HCT116 (cell line): Measurements from ENCODE around the gene NEURL1. TPM values are rescaled to one million over a fixed set of nuclear protein-coding genes. Genes with fewer than 3 reads are reported as not detected.

Experiments used
- ATAC-seq: fragments of 200-7000 bp; cut with Tn5 transposase; 2 replicates; pipeline ENCODE4 v1.9.1; 2020; ENCODE audit warnings: mild to moderate bottlenecking, moderate library complexity
- BruUV-seq: library from RNA; stranded (reverse); fragments of 400-500 nt; replicated peaks from 2 replicates; lab custom pipeline; 2021; lab: Mats Ljungman, UMichigan
- CTCF ChIA-PET: fragments of 300-600 bp; sonication (Branson Sonifier 250); formaldehyde crosslinking; loops from one replicate; lab custom pipeline; 2021; ENCODE audit warnings: antibody characterized with exemption; lab: Charles Lee
- POLR2A ChIA-PET: fragments of 300-600, 350-600 bp; sonication (Branson Sonifier 250); formaldehyde crosslinking; loops from one replicate; lab custom pipeline; 2021; ENCODE audit warnings: antibody characterized with exemption; lab: Charles Lee
- RAD21 ChIA-PET, 2 experiments: fragments of 300-600 bp; sonication (Branson Sonifier 250); formaldehyde crosslinking; loops; one replicate each; lab custom pipeline; 2023; ENCODE audit warnings: low total read pairs in 2 of 2; ENCODE audit not compliant: uncharacterized antibody in 2 of 2, unreplicated experiment in 2 of 2, low non-redundant PET in 1 of 2; lab: Charles Lee
- DNase-seq: peaks from one replicate; pipeline ENCODE4 v3.0.0-alpha.2; 2010; ENCODE audit warnings: low read depth, low spot score
- H2AFZ ChIP-seq: fragments of 200-600 bp; shearing (Covaris generic), sonication (generic); 2 replicates; pipeline ENCODE4 v1.6.1; 2017; ENCODE audit warnings: low read depth, mixed run types, mixed read lengths, antibody characterized with exemption, low read length; ENCODE audit not compliant: poor library complexity, severe bottlenecking
- H3K27ac ChIP-seq: 2 replicates; pipeline ENCODE4 v1.5.1; 2012; ENCODE audit warnings: low read depth, low read length
- H3K27me3 ChIP-seq: fragments of 200-600 bp; sonication (generic); 2 replicates; pipeline ENCODE4 v1.6.1; 2016; ENCODE audit warnings: mixed run types, low read length, mixed read lengths; ENCODE audit not compliant: insufficient read depth
- H3K36me3 ChIP-seq, 2 experiments: fragments of 200-500 bp in 1 of 2; fragments of 200-600 bp in 1 of 2; sonication (Bioruptor generic) in 1 of 2; sonication (generic) in 1 of 2; 2 replicates each; pipeline versions ENCODE4 v1.5.1 to v1.6.1; 2014 to 2016; ENCODE audit warnings: low read length in 2 of 2, inconsistent platforms in 1 of 2, mixed read lengths in 1 of 2, mixed run types in 1 of 2; ENCODE audit not compliant: insufficient read depth in 2 of 2, control insufficient read depth in 1 of 2
- H3K4me1 ChIP-seq, 2 experiments: fragments of 200-600 bp in 1 of 2; sonication (generic) in 1 of 2; 2 replicates each; pipeline versions ENCODE4 v1.5.1 to v1.6.1; 2012 to 2017; ENCODE audit warnings: low read length in 2 of 2, inconsistent platforms in 1 of 2, mild to moderate bottlenecking in 1 of 2, mixed read lengths in 1 of 2, mixed run types in 1 of 2, moderate library complexity in 1 of 2; ENCODE audit not compliant: insufficient read depth in 2 of 2, control insufficient read depth in 1 of 2
- H3K4me2 ChIP-seq: fragments of 200-600 bp; sonication (generic); 2 replicates; pipeline ENCODE4 v1.6.1; 2017; ENCODE audit warnings: mixed run types, low read length, mixed read lengths
- H3K4me3 ChIP-seq, 2 experiments: fragments of 200-600 bp in 1 of 2; sonication (generic) in 1 of 2; replicated peaks in 1 of 2; 2 replicates each; pipeline ENCODE4 v1.5.1; 2011 to 2016; ENCODE audit warnings: low read length in 2 of 2, control low read depth in 1 of 2, low read depth in 1 of 2, mild to moderate bottlenecking in 1 of 2, mixed read lengths in 1 of 2, mixed run types in 1 of 2
- H3K79me2 ChIP-seq: fragments of 200-600 bp; sonication (generic); 2 replicates; pipeline ENCODE4 v1.6.1; 2017; ENCODE audit warnings: mild to moderate bottlenecking, mixed run types, low read length, moderate library complexity, mixed read lengths; ENCODE audit not compliant: insufficient read depth
- H3K9ac ChIP-seq: fragments of 200-600 bp; sonication (generic); 2 replicates; pipeline ENCODE4 v1.6.1; 2016; ENCODE audit warnings: low read length, mixed read lengths
- H3K9me2 ChIP-seq: fragments of 200-600 bp; sonication (generic), shearing (Covaris generic); 2 replicates; pipeline ENCODE4 v1.6.1; 2017; ENCODE audit warnings: mixed run types, mild to moderate bottlenecking, moderate library complexity; ENCODE audit not compliant: insufficient read depth
- H3K9me3 ChIP-seq, 2 experiments: fragments of 200-500 bp in 1 of 2; fragments of 200-600 bp in 1 of 2; sonication (Bioruptor generic) in 1 of 2; sonication (generic) in 1 of 2; 2 replicates each; pipeline ENCODE4 v1.6.1; 2014 to 2017; ENCODE audit warnings: low read length in 2 of 2, mixed read lengths in 2 of 2, inconsistent platforms in 1 of 2, low read depth in 1 of 2, mild to moderate bottlenecking in 1 of 2, mixed run types in 1 of 2, moderate library complexity in 1 of 2; ENCODE audit not compliant: control insufficient read depth in 1 of 2, insufficient read depth in 1 of 2
- H4K20me1 ChIP-seq: fragments of 200-600 bp; sonication (generic), shearing (Covaris generic); 2 replicates; pipeline ENCODE4 v1.6.1; 2017; ENCODE audit warnings: mixed run types, mild to moderate bottlenecking, moderate library complexity; ENCODE audit not compliant: insufficient read depth
- ATF3 ChIP-seq: IDR thresholded peaks from 2 replicates; pipeline ENCODE4 v1.6.1; 2012
- CBX3 ChIP-seq: IDR thresholded peaks from 2 replicates; pipeline ENCODE4 v1.6.1; 2012; ENCODE audit warnings: low read depth
- CEBPB ChIP-seq: IDR thresholded peaks from 2 replicates; pipeline ENCODE4 v1.6.1; 2012; ENCODE audit warnings: low read depth
- EGR1 ChIP-seq: IDR thresholded peaks from 2 replicates; pipeline ENCODE4 v1.6.1; 2012; ENCODE audit warnings: low read depth
- FOSL1 ChIP-seq: IDR thresholded peaks from 2 replicates; pipeline ENCODE4 v1.6.1; 2012; ENCODE audit warnings: low read depth
- MAX ChIP-seq: IDR thresholded peaks from 2 replicates; pipeline ENCODE4 v1.6.1; 2012
- POLR2A ChIP-seq: IDR thresholded peaks from 2 replicates; pipeline ENCODE4 v1.7.0; 2011; ENCODE audit warnings: borderline replicate concordance; ENCODE audit not compliant: insufficient read depth, insufficient read length; ENCODE audit errors: extremely low read depth
- POLR2AphosphoS5 ChIP-seq: IDR thresholded peaks from 2 replicates; pipeline ENCODE4 v1.6.1; 2011; ENCODE audit warnings: mild to moderate bottlenecking, low read depth, low read length, moderate library complexity
- SIN3A ChIP-seq: IDR thresholded peaks from 2 replicates; pipeline ENCODE4 v1.6.1; 2012; ENCODE audit warnings: low read depth
- SP1 ChIP-seq: IDR thresholded peaks from 2 replicates; pipeline ENCODE4 v1.6.1; 2012; ENCODE audit warnings: low read depth
- YY1 ChIP-seq: IDR thresholded peaks from 2 replicates; pipeline ENCODE4 v1.6.1; 2011; ENCODE audit warnings: low read length, low read depth, moderate library complexity, mild to moderate bottlenecking; ENCODE audit not compliant: insufficient replicate concordance; ENCODE audit errors: extremely low read depth
- ZBTB33 ChIP-seq: IDR thresholded peaks from 2 replicates; pipeline ENCODE4 v1.6.1; 2011; ENCODE audit warnings: mild to moderate bottlenecking, low read length, moderate library complexity; ENCODE audit not compliant: insufficient replicate concordance; ENCODE audit errors: extremely low read depth
- ZFX ChIP-seq: fragments of 450-650 bp; IDR thresholded peaks from 2 replicates; pipeline ENCODE4 v1.6.1; 2017
- intact Hi-C: fragments of 100-400 bp; cut with micrococcal nuclease; formaldehyde crosslinking; loops from 2 replicates; pipeline ENCODE4 v1.10.0; 2022
- total RNA-seq: library from RNA; stranded (reverse); gene quantifications from one replicate; pipeline ENCODE4 v1.2.1, GENCODE V29; 2021; ENCODE audit not compliant: unreplicated experiment

The NEURL1 gene
- total RNA-seq, 1 experiment from 2014 or later: 1.4 TPM

- H2AFZ ChIP-seq: no peak overlapping the region
- intact Hi-C loops: no loop called here
Observed at GRCh38 chr10:103618575-103619423, 125.3 kb downstream of the NEURL1 start.

More at GRCh38 chr10:103618575-103619423, 125.3 kb downstream of the NEURL1 start:
- TF ChIP-seq EGR1: no peak
- no peak for TF ChIP-seq CEBPB
- TF ChIP-seq POLR2AphosphoS5: no peak
- TF ChIP-seq YY1: no peak
- no peak for TF ChIP-seq CBX3
- TF ChIP-seq FOSL1: no peak
- TF ChIP-seq SP1: no peak
- no peak for TF ChIP-seq ZFX
- no peak for TF ChIP-seq ATF3
- no peak for TF ChIP-seq ZBTB33
- TF ChIP-seq SIN3A: no peak
- TF ChIP-seq MAX: no peak
- no peak for TF ChIP-seq POLR2A
- BruUV-seq: no TSS peak
- ChIA-PET CTCF (no interaction called here), POLR2A (no interaction called here), RAD21 (no interaction called here)
- Histone ChIP-seq H3K27me3 (no peaks in the 10 kb centered on the region), H3K4me3 (no peak overlapping the region), H3K9me2 (no peaks in the 10 kb centered on the region), H3K79me2 (no peaks in the 10 kb centered on the region), H4K20me1 (no peaks in the 10 kb centered on the region), H3K9me3 (no peaks in the 10 kb centered on the region), H3K4me2 (no peak overlapping the region), H3K4me1 (no peaks in the 10 kb centered on the region), H3K9ac (no peak overlapping the region), H3K36me3 (no peaks in the 10 kb centered on the region), H3K27ac (no peak overlapping the region)
- no peak for ATAC-seq
- no peak for DNase-seq
